Astrocyte of the spinal cord (primary cell): ENCODE results near the gene LRP5.

ENCODE experiments used
- DNase-seq: peaks from one replicate; pipeline ENCODE4 v3.0.0; 2011; ENCODE audit warnings: low read depth, low spot score
- H3K4me3 ChIP-seq: 2 replicates; pipeline ENCODE4 v1.5.1; 2011; ENCODE audit warnings: low read depth, mild to moderate bottlenecking, low read length, moderate library complexity
- CTCF ChIP-seq: IDR thresholded peaks from 2 replicates; pipeline ENCODE4 v1.5.1; 2012; ENCODE audit warnings: low read depth, mild to moderate bottlenecking, low read length, inconsistent platforms
- in situ Hi-C: cut with HindIII; loops from 2 replicates; pipeline ENCODE4 v1.10.0; 2017; ENCODE audit warnings: low sequenced_read_pairs

Gene LRP5

GRCh38 chr11:68367252-68367651 is 54.9 kb downstream of the LRP5 start:
- no peak overlapping the region for H3K4me3 ChIP-seq
- in situ Hi-C loops = no loop called here
- no peak for TF ChIP-seq CTCF
- no peak for DNase-seq

GRCh38 chr11:68369756-68370155 is 57.4 kb downstream of the LRP5 start:
- in situ Hi-C loops = no loop called here
- no peak for TF ChIP-seq CTCF
- DNase-seq = no peak
- H3K4me3 ChIP-seq = no peak overlapping the region

- no peak overlapping the region for H3K4me3 ChIP-seq
- in situ Hi-C loops = no loop called here
- DNase-seq = no peak
- TF ChIP-seq CTCF = no peak
These were observed 58.1 kb downstream of the LRP5 start for GRCh38 chr11:68370211-68371111.

- no peak for DNase-seq
- in situ Hi-C loops = no loop called here
- no peak for TF ChIP-seq CTCF
- no peak overlapping the region for H3K4me3 ChIP-seq
These were observed 59.0 kb downstream of the LRP5 start for GRCh38 chr11:68371171-68372041.

- DNase-seq = no peak
- no peak overlapping the region for H3K4me3 ChIP-seq
- in situ Hi-C loops = no loop called here
- no peak for TF ChIP-seq CTCF
These were observed 59.7 kb downstream of the LRP5 start for GRCh38 chr11:68372114-68372513.

- H3K4me3 ChIP-seq = no peak overlapping the region
- in situ Hi-C loops = no loop called here
- DNase-seq = no peak
- TF ChIP-seq CTCF = no peak
These were observed 60.2 kb downstream of the LRP5 start for GRCh38 chr11:68372625-68373024.
